SK-N-SH (cell line): ENCODE results near the gene ZNF547. TPM values are rescaled to one million over a fixed set of nuclear protein-coding genes. Genes with fewer than 3 reads are reported as not detected.
A peak's percentile ranks its signal among the peaks of the same experiment; 100 is the strongest.

ENCODE experiments used
- CTCF ChIA-PET: fragments of 300-600, 350-600 bp; formaldehyde crosslinking; extraction: SDS; loops from one replicate; lab custom pipeline; 2021; lab: Yijun Ruan, JAX
- POLR2A ChIA-PET: fragments of 350-600 bp; sonication (Branson Sonifier 250); formaldehyde crosslinking; extraction: SDS; loops from one replicate; lab custom pipeline; 2020; ENCODE audit warnings: antibody characterized with exemption, inconsistent platforms; lab: Yijun Ruan, JAX
- DNase-seq: peaks from one replicate; pipeline ENCODE4 v3.0.0; 2012
- H2AFZ ChIP-seq: fragments of 200-600 bp; sonication (generic); 2 replicates; pipeline ENCODE4 v1.8.1; 2016; ENCODE audit warnings: antibody characterized with exemption, mild to moderate bottlenecking, low read depth
- H3F3A ChIP-seq: fragments of 200-600 bp; sonication (generic); replicated peaks from 2 replicates; pipeline ENCODE3; 2016; ENCODE audit warnings: antibody characterized with exemption, mild to moderate bottlenecking; ENCODE audit not compliant: insufficient read depth
- H3K27ac ChIP-seq, 2 experiments: fragments of 200-500 bp in 1 of 2; fragments of 200-600 bp in 1 of 2; sonication (Bioruptor generic) in 1 of 2; sonication (generic), shearing (Covaris generic) in 1 of 2; 2 replicates each; pipeline versions ENCODE4 v1.5.1 to v1.6.1; 2014 to 2016; ENCODE audit warnings: low read depth in 2 of 2, inconsistent platforms in 1 of 2, low read length in 1 of 2, mild to moderate bottlenecking in 1 of 2, mixed read lengths in 1 of 2
- H3K27me3 ChIP-seq: fragments of 200-600 bp; sonication (generic), shearing (Covaris generic); 2 replicates; pipeline ENCODE4 v1.6.1; 2016; ENCODE audit warnings: mixed run types; ENCODE audit not compliant: insufficient read depth
- H3K36me3 ChIP-seq, 2 experiments: fragments of 200-500 bp in 1 of 2; fragments of 200-600 bp in 1 of 2; sonication (Bioruptor generic) in 1 of 2; sonication (generic) in 1 of 2; replicated peaks in 1 of 2; 2 replicates each; pipeline versions ENCODE3 to v1.5.1; 2014 to 2016; ENCODE audit warnings: low read length in 1 of 2, mild to moderate bottlenecking in 1 of 2; ENCODE audit not compliant: insufficient read depth in 2 of 2, control insufficient read depth in 1 of 2
- H3K4me1 ChIP-seq, 2 experiments: fragments of 200-500 bp in 1 of 2; fragments of 200-600 bp in 1 of 2; sonication (Bioruptor generic) in 1 of 2; sonication (generic), shearing (Covaris generic) in 1 of 2; 2 replicates each; pipeline versions ENCODE4 v1.5.1 to v1.6.1; 2014 to 2016; ENCODE audit warnings: low read depth in 1 of 2, low read length in 1 of 2, mixed run types in 1 of 2; ENCODE audit not compliant: insufficient read depth in 2 of 2, control insufficient read depth in 1 of 2
- H3K4me2 ChIP-seq: fragments of 200-600 bp; sonication (generic), shearing (Covaris generic); 2 replicates; pipeline ENCODE4 v1.6.1; 2017; ENCODE audit warnings: mixed run types
- H3K4me3 ChIP-seq, 2 experiments: fragments of 200-500 bp in 1 of 2; fragments of 200-600 bp in 1 of 2; sonication (Bioruptor generic) in 1 of 2; sonication (generic), shearing (Covaris generic) in 1 of 2; 2 replicates each; pipeline versions ENCODE4 v1.5.1 to v1.8.1; 2014 to 2016; ENCODE audit warnings: low read depth in 2 of 2, inconsistent platforms in 1 of 2, low read length in 1 of 2, mild to moderate bottlenecking in 1 of 2, mixed read lengths in 1 of 2, moderate library complexity in 1 of 2
- H3K79me2 ChIP-seq: fragments of 200-600 bp; sonication (generic); 2 replicates; pipeline ENCODE4 v1.8.1; 2017; ENCODE audit warnings: mild to moderate bottlenecking; ENCODE audit not compliant: insufficient read depth
- H3K9ac ChIP-seq: fragments of 200-600 bp; sonication (generic); 2 replicates; pipeline ENCODE4 v1.6.1; 2017; ENCODE audit warnings: mixed run types
- H3K9me2 ChIP-seq: fragments of 200-600 bp; sonication (generic); 2 replicates; pipeline ENCODE4 v1.6.1; 2017; ENCODE audit warnings: mixed run types
- H3K9me3 ChIP-seq: fragments of 200-600 bp; sonication (generic); 2 replicates; pipeline ENCODE4 v1.6.1; 2017; ENCODE audit warnings: mixed run types, mild to moderate bottlenecking, moderate library complexity
- H4K20me1 ChIP-seq: fragments of 200-600 bp; sonication (generic); 2 replicates; pipeline ENCODE4 v1.6.1; 2017; ENCODE audit warnings: mild to moderate bottlenecking, mixed run types; ENCODE audit not compliant: insufficient read depth
- CHD2 ChIP-seq: fragments of 150-350 bp; IDR thresholded peaks from 2 replicates; pipeline ENCODE4 v1.6.1; 2018; ENCODE audit warnings: low read length; ENCODE audit not compliant: partially characterized antibody
- CTCF ChIP-seq: fragments of 200-600 bp; sonication (generic); IDR thresholded peaks from 2 replicates; pipeline ENCODE4 v1.6.1; 2017; ENCODE audit warnings: antibody characterized with exemption, mild to moderate bottlenecking, moderate library complexity
- ELF1 ChIP-seq: IDR thresholded peaks from 2 replicates; pipeline ENCODE4 v1.4.0; 2012
- EP300 ChIP-seq, 2 experiments: IDR thresholded peaks; 2 replicates each; pipeline versions ENCODE4 v1.4.0 to v1.6.1; 2012; ENCODE audit warnings: borderline replicate concordance in 1 of 2, low read depth in 1 of 2, low read length in 1 of 2
- EZH2phosphoT487 ChIP-seq: fragments of 200-600 bp; sonication (generic); IDR thresholded peaks from 2 replicates; pipeline ENCODE4 v1.6.1; 2017; ENCODE audit warnings: low read depth, mixed run types, mild to moderate bottlenecking, antibody characterized with exemption, moderate library complexity, borderline replicate concordance
- FOSL2 ChIP-seq: IDR thresholded peaks from 2 replicates; pipeline ENCODE4 v1.4.0; 2012; ENCODE audit warnings: low read depth, mild to moderate bottlenecking, moderate library complexity, borderline replicate concordance
- FOXJ3 ChIP-seq: sonication (generic); formaldehyde crosslinking; IDR thresholded peaks from 2 replicates; pipeline ENCODE4 v1.5.1; 2020; ENCODE audit warnings: mild to moderate bottlenecking, missing genetic modification reagents
- FOXM1 ChIP-seq: IDR thresholded peaks from 2 replicates; pipeline ENCODE4 v1.4.0; 2012; ENCODE audit warnings: low read depth, mild to moderate bottlenecking
- GATA2 ChIP-seq: sonication (generic); formaldehyde crosslinking; IDR thresholded peaks from 2 replicates; pipeline ENCODE4 v1.5.0; 2020; ENCODE audit warnings: mild to moderate bottlenecking, missing genetic modification reagents
- JUND ChIP-seq: IDR thresholded peaks from 2 replicates; pipeline ENCODE4 v1.4.0; 2012
- MAX ChIP-seq: IDR thresholded peaks from 2 replicates; pipeline ENCODE4 v1.4.0; 2012; ENCODE audit warnings: low read depth
- MXI1 ChIP-seq: IDR thresholded peaks from 2 replicates; pipeline ENCODE4 v1.6.1; 2012; ENCODE audit warnings: mild to moderate bottlenecking, low read depth, low read length, improper control_type of control experiment
- POLR2AphosphoS5 ChIP-seq: IDR thresholded peaks from 2 replicates; pipeline ENCODE4 v1.6.1; 2012; ENCODE audit warnings: low read depth, low read length
- RCOR1 ChIP-seq: fragments of 150-350 bp; IDR thresholded peaks from 2 replicates; pipeline ENCODE4 v1.6.1; 2017; ENCODE audit warnings: antibody characterized with exemption, low read length
- RFX5 ChIP-seq: IDR thresholded peaks from 2 replicates; pipeline ENCODE4 v1.6.1; 2012; ENCODE audit warnings: mild to moderate bottlenecking, improper control_type of control experiment, low read length
- RXRA ChIP-seq: IDR thresholded peaks from 2 replicates; pipeline ENCODE4 v1.4.0; 2012; ENCODE audit warnings: low read depth, mild to moderate bottlenecking, borderline replicate concordance
- SIN3A ChIP-seq: IDR thresholded peaks from 2 replicates; pipeline ENCODE4 v1.6.1; 2012; ENCODE audit warnings: low read depth, mild to moderate bottlenecking, low read length, moderate library complexity, borderline replicate concordance
- SMC3 ChIP-seq: IDR thresholded peaks from 2 replicates; pipeline ENCODE4 v1.6.1; 2012; ENCODE audit warnings: low read depth, low read length, improper control_type of control experiment
- TAF1 ChIP-seq: IDR thresholded peaks from 2 replicates; pipeline ENCODE4 v1.6.1; 2012; ENCODE audit warnings: low read depth, mild to moderate bottlenecking, low read length, moderate library complexity, borderline replicate concordance
- TCF12 ChIP-seq: IDR thresholded peaks from 2 replicates; pipeline ENCODE4 v1.4.0; 2012
- TEAD4 ChIP-seq: IDR thresholded peaks from 2 replicates; pipeline ENCODE4 v1.4.0; 2012; ENCODE audit warnings: mild to moderate bottlenecking, borderline replicate concordance; ENCODE audit not compliant: insufficient read depth
- YY1 ChIP-seq: IDR thresholded peaks from 2 replicates; pipeline ENCODE4 v1.4.0; 2012; ENCODE audit warnings: low read depth, mild to moderate bottlenecking
- ZBTB33 ChIP-seq: IDR thresholded peaks from 2 replicates; pipeline ENCODE4 v1.4.0; 2012; ENCODE audit warnings: low read depth, borderline replicate concordance
- WGBS: methylation state at CpG from one replicate; pipeline ENCODE4 v1.1.6; 2017; ENCODE audit warnings: low lambda C conversion rate; 5-methylcytosine and 5-hydroxymethylcytosine counted together
- polyA plus RNA-seq, 3 experiments: library from polyadenylated mRNA; depleted of rRNA; stranded (reverse); fragments of >200 nt; gene quantifications; 2 replicates each; pipeline ENCODE4 v1.2.3, GENCODE V29; 2012

The ZNF547 gene
- polyA plus RNA-seq, 1 of the 3 experiments (the other 2 are of a cell fraction): 1.5 TPM

- TF ChIP-seq CTCF (no peak), MXI1 (peak; percentile 92), RXRA (no peak), YY1 (0 out of 2 replicates have a peak, but pooled peaks have one; percentile 15), SMC3 (no peak), TAF1 (no peak; the same call in 1 of the 2 replicates), GATA2 (no peak), TCF12 (no peak), MAX (peak; percentile 96), SIN3A (no peak; the same call in 1 of the 2 replicates), FOXM1 (no peak), EZH2phosphoT487 (no peak), POLR2AphosphoS5 (peak; percentile 60; the same call in 1 of the 2 replicates), CHD2 (peak; percentile 88)
- TF ChIP-seq, all 33 proteins: peak for 12
Observed at GRCh38 chr19:57350877-57351805, 12.2 kb upstream of the ZNF547 start, which contains the start of gene ZNF304 (continued).

GRCh38 chr19:57351867-57352266, 11.5 kb upstream of the ZNF547 start:
- POLR2A ChIA-PET: no interaction called here
- CTCF ChIA-PET: no interaction called here
- no peaks in the 10 kb centered on the region for H3F3A ChIP-seq
- peak overlapping the region in 1 of 2 experiments; percentile 59; a peak in 1 of 4 replicates for H3K27ac ChIP-seq
- peak overlapping the region; percentile 86 for H3K4me2 ChIP-seq
- WGBS: 15% methylated on average over 7 of the region's 7 CpGs
- H3K27me3 ChIP-seq: no peaks in the 10 kb centered on the region
- H4K20me1 ChIP-seq: no peaks in the 10 kb centered on the region
- no peaks in the 10 kb centered on the region for H3K9me3 ChIP-seq
- DNase-seq: no peak
- no peak for TF ChIP-seq EP300 (IDR thresholded peaks at IDR 0.05; ENCODE audit: borderline replicate concordance in 1 of 2, low read depth in 1 of 2, low read length in 1 of 2)
- TF ChIP-seq GATA2: no peak
- TF ChIP-seq TEAD4: no peak
- TF ChIP-seq JUND: no peak
- no peak for TF ChIP-seq RFX5
- TF ChIP-seq FOXM1: no peak
- no peak for TF ChIP-seq RXRA
- TF ChIP-seq RCOR1: no peak
- no peak for TF ChIP-seq FOXJ3 (CRISPR knock-in tag)
- no peak for TF ChIP-seq MXI1
- TF ChIP-seq FOSL2: no peak
- no peak for TF ChIP-seq POLR2AphosphoS5
- TF ChIP-seq ZBTB33: no peak
- no peak for TF ChIP-seq ELF1
- TF ChIP-seq SMC3: no peak
- TF ChIP-seq CHD2: no peak
- no peak for TF ChIP-seq YY1
- no peak for TF ChIP-seq SIN3A
- TF ChIP-seq MAX: no peak
- no peaks in the 10 kb centered on the region for H3K9me2 ChIP-seq
- H3K79me2 ChIP-seq: peaks cover 35% of the 10 kb centered on the region
- peaks cover 7 to 18% of the 10 kb centered on the region in 2 experiments; a peak in 2 of 4 replicates for H3K4me1 ChIP-seq
- H2AFZ ChIP-seq: peak overlapping the region; percentile 72; the same call in 1 of the 2 replicates
- H3K4me3 ChIP-seq: peak overlapping the region; percentile 98 to 99
- peak overlapping the region; percentile 85 for H3K9ac ChIP-seq
- H3K36me3 ChIP-seq: peaks cover 17 to 29% of the 10 kb centered on the region in 2 experiments
